Measurements from ENCODE around the gene IQCN.

DNA sequence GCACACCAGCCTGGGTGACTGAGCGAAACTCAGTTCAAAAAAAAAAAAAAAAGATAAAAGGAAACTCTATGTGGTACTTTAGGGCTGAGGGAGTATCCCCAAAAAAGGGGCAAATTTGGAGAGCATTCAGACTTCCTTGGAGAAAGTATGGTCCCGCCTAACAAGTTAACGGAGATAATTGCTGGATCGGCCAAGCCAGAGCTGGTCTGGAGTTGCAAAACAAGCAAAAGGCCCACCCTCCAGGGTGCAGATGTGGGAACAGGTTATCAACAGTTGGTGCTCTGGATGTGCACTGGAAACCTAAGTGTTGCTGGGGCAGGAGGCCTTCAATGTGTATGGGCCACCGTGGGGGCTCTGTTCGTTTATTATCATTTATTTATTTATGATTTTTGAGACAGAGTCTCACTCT lies 2.8 kb downstream of the IQCN start:
- TF ChIP-seq CTCF (IDR thresholded peaks at IDR 0.05; ENCODE audit: low read depth, low read length, poor library complexity, severe bottlenecking) = no peak
- TF ChIP-seq EZH2phosphoT487 (IDR thresholded peaks at IDR 0.05; ENCODE audit: borderline replicate concordance, low read length) = no peak
